Measurements from ENCODE around the gene PHF19. TPM values are rescaled to one million over a fixed set of nuclear protein-coding genes. Genes with fewer than 3 reads are reported as not detected.

PHF19 gene
- total RNA-seq, 6 donors from 2014 or later, result 8.0 to 42.4 (median 19.2) TPM

- no peaks in the 10 kb centered on the region for H3K4me1 ChIP-seq
- DNase-seq (no peak), ATAC-seq (ENCODE audit: low FRiP score in 2 of 2) (no peak)
- H3K27ac ChIP-seq, result no peak overlapping the region
- H3K9me3 ChIP-seq, result no peaks in the 10 kb centered on the region
- no peak overlapping the region for H3K4me3 ChIP-seq
- WGBS, 2 donors, result 87 to 89% methylated on average over 6 to 7 of the region's 7 CpGs
- peaks cover 0 to 46% (median 25%) of the 10 kb centered on the region in 4 donors for H3K36me3 ChIP-seq
- TF ChIP-seq POLR2A (IDR thresholded peaks at IDR 0.05) (no peak), POLR2AphosphoS5 (IDR thresholded peaks at IDR 0.05) (no peak), CTCF (IDR thresholded peaks at IDR 0.05) (no peak), EP300 (IDR thresholded peaks at IDR 0.05) (no peak)
- H3K27me3 ChIP-seq, result no peaks in the 10 kb centered on the region
Observed at GRCh38 chr9:120855827-120856670, 20.9 kb downstream of the PHF19 start.

- H3K36me3 ChIP-seq, result peaks cover 0 to 37% (median 17%) of the 10 kb centered on the region in 4 donors
- no peak overlapping the region for H3K4me3 ChIP-seq
- 90 to 93% methylated on average over 3 of the region's 3 CpGs for WGBS, 2 donors
- ATAC-seq (ENCODE audit: low FRiP score in 2 of 2), result no peak
- TF ChIP-seq POLR2A (IDR thresholded peaks at IDR 0.05), result no peak
- H3K9me3 ChIP-seq, result no peaks in the 10 kb centered on the region
- H3K27me3 ChIP-seq, result no peaks in the 10 kb centered on the region
- no peak overlapping the region for H3K27ac ChIP-seq
- no peak for DNase-seq
- H3K4me1 ChIP-seq, result no peaks in the 10 kb centered on the region
Observed at GRCh38 chr9:120854596-120855327, 22.2 kb downstream of the PHF19 start.

GRCh38 chr9:120853198-120853597, 23.8 kb downstream of the PHF19 start:
- no peaks in the 10 kb centered on the region for H3K9me3 ChIP-seq
- WGBS, 2 donors, result 81 to 82% methylated on average over 6 of the region's 6 CpGs
- DNase-seq (no peak), ATAC-seq (ENCODE audit: low FRiP score in 2 of 2) (no peak)
- TF ChIP-seq CTCF (IDR thresholded peaks at IDR 0.05) (no peak), POLR2A (IDR thresholded peaks at IDR 0.05) (no peak), EP300 (IDR thresholded peaks at IDR 0.05) (no peak), POLR2AphosphoS5 (IDR thresholded peaks at IDR 0.05) (no peak)
- no peak overlapping the region for H3K27ac ChIP-seq
- H3K4me1 ChIP-seq, result no peaks in the 10 kb centered on the region
- no peak overlapping the region for H3K4me3 ChIP-seq
- peaks cover 0 to 32% (median 16%) of the 10 kb centered on the region in 4 donors for H3K36me3 ChIP-seq
- no peaks in the 10 kb centered on the region for H3K27me3 ChIP-seq

- Histone ChIP-seq H3K27me3 (no peaks in the 10 kb centered on the region), H3K36me3 (peaks cover 0 to 25% (median 8%) of the 10 kb centered on the region in 4 donors), H3K4me3 (no peak overlapping the region), H3K4me1 (no peaks in the 10 kb centered on the region), H3K27ac (no peak overlapping the region), H3K9me3 (no peaks in the 10 kb centered on the region)
- WGBS, 2 donors, result 83 to 87% methylated on average over 5 of the region's 5 CpGs
- DNase-seq, result no peak
- ATAC-seq (ENCODE audit: low FRiP score in 2 of 2), result no peak
- no peak for TF ChIP-seq CTCF (IDR thresholded peaks at IDR 0.05)
- TF ChIP-seq POLR2A (IDR thresholded peaks at IDR 0.05), result no peak
- TF ChIP-seq POLR2AphosphoS5 (IDR thresholded peaks at IDR 0.05), result no peak
- TF ChIP-seq EP300 (IDR thresholded peaks at IDR 0.05), result no peak
Observed at GRCh38 chr9:120852240-120853010, 24.6 kb downstream of the PHF19 start.

- ATAC-seq (ENCODE audit: low FRiP score in 2 of 2), result no peak
- no peak overlapping the region for H3K4me3 ChIP-seq
- no peaks in the 10 kb centered on the region for H3K27me3 ChIP-seq
- no peaks in the 10 kb centered on the region for H3K9me3 ChIP-seq
- H3K27ac ChIP-seq, result no peak overlapping the region
- no peak for DNase-seq
- TF ChIP-seq EP300 (IDR thresholded peaks at IDR 0.05) (no peak), POLR2A (IDR thresholded peaks at IDR 0.05) (no peak), CTCF (IDR thresholded peaks at IDR 0.05) (no peak), POLR2AphosphoS5 (IDR thresholded peaks at IDR 0.05) (no peak)
- peaks cover 0 to 24% (median 4%) of the 10 kb centered on the region in 4 donors for H3K36me3 ChIP-seq
- WGBS, 2 donors, result 100% methylated on average over 1 of the region's 1 CpG
- H3K4me1 ChIP-seq, result no peaks in the 10 kb centered on the region
Observed at GRCh38 chr9:120851449-120851848, 25.5 kb downstream of the PHF19 start.
